SK-N-SH (cell line): ENCODE results near the gene UST. TPM values are rescaled to one million over a fixed set of nuclear protein-coding genes. Genes with fewer than 3 reads are reported as not detected.

Experiments
- CTCF ChIA-PET: fragments of 300-600, 350-600 bp; formaldehyde crosslinking; extraction: SDS; loops from one replicate; lab custom pipeline; 2021; lab: Yijun Ruan, JAX
- POLR2A ChIA-PET: fragments of 350-600 bp; sonication (Branson Sonifier 250); formaldehyde crosslinking; extraction: SDS; loops from one replicate; lab custom pipeline; 2020; ENCODE audit warnings: antibody characterized with exemption, inconsistent platforms; lab: Yijun Ruan, JAX
- DNase-seq: peaks from one replicate; pipeline ENCODE4 v3.0.0; 2012
- H2AFZ ChIP-seq: fragments of 200-600 bp; sonication (generic); 2 replicates; pipeline ENCODE4 v1.8.1; 2016; ENCODE audit warnings: antibody characterized with exemption, mild to moderate bottlenecking, low read depth
- H3F3A ChIP-seq: fragments of 200-600 bp; sonication (generic); replicated peaks from 2 replicates; pipeline ENCODE3; 2016; ENCODE audit warnings: antibody characterized with exemption, mild to moderate bottlenecking; ENCODE audit not compliant: insufficient read depth
- H3K27ac ChIP-seq, 2 experiments: fragments of 200-500 bp in 1 of 2; fragments of 200-600 bp in 1 of 2; sonication (Bioruptor generic) in 1 of 2; sonication (generic), shearing (Covaris generic) in 1 of 2; 2 replicates each; pipeline versions ENCODE4 v1.5.1 to v1.6.1; 2014 to 2016; ENCODE audit warnings: low read depth in 2 of 2, inconsistent platforms in 1 of 2, low read length in 1 of 2, mild to moderate bottlenecking in 1 of 2, mixed read lengths in 1 of 2
- H3K27me3 ChIP-seq: fragments of 200-600 bp; sonication (generic), shearing (Covaris generic); 2 replicates; pipeline ENCODE4 v1.6.1; 2016; ENCODE audit warnings: mixed run types; ENCODE audit not compliant: insufficient read depth
- H3K36me3 ChIP-seq, 2 experiments: fragments of 200-500 bp in 1 of 2; fragments of 200-600 bp in 1 of 2; sonication (Bioruptor generic) in 1 of 2; sonication (generic) in 1 of 2; replicated peaks in 1 of 2; 2 replicates each; pipeline versions ENCODE3 to v1.5.1; 2014 to 2016; ENCODE audit warnings: low read length in 1 of 2, mild to moderate bottlenecking in 1 of 2; ENCODE audit not compliant: insufficient read depth in 2 of 2, control insufficient read depth in 1 of 2
- H3K4me1 ChIP-seq, 2 experiments: fragments of 200-500 bp in 1 of 2; fragments of 200-600 bp in 1 of 2; sonication (Bioruptor generic) in 1 of 2; sonication (generic), shearing (Covaris generic) in 1 of 2; 2 replicates each; pipeline versions ENCODE4 v1.5.1 to v1.6.1; 2014 to 2016; ENCODE audit warnings: low read depth in 1 of 2, low read length in 1 of 2, mixed run types in 1 of 2; ENCODE audit not compliant: insufficient read depth in 2 of 2, control insufficient read depth in 1 of 2
- H3K4me2 ChIP-seq: fragments of 200-600 bp; sonication (generic), shearing (Covaris generic); 2 replicates; pipeline ENCODE4 v1.6.1; 2017; ENCODE audit warnings: mixed run types
- H3K4me3 ChIP-seq, 2 experiments: fragments of 200-500 bp in 1 of 2; fragments of 200-600 bp in 1 of 2; sonication (Bioruptor generic) in 1 of 2; sonication (generic), shearing (Covaris generic) in 1 of 2; 2 replicates each; pipeline versions ENCODE4 v1.5.1 to v1.8.1; 2014 to 2016; ENCODE audit warnings: low read depth in 2 of 2, inconsistent platforms in 1 of 2, low read length in 1 of 2, mild to moderate bottlenecking in 1 of 2, mixed read lengths in 1 of 2, moderate library complexity in 1 of 2
- H3K79me2 ChIP-seq: fragments of 200-600 bp; sonication (generic); 2 replicates; pipeline ENCODE4 v1.8.1; 2017; ENCODE audit warnings: mild to moderate bottlenecking; ENCODE audit not compliant: insufficient read depth
- H3K9ac ChIP-seq: fragments of 200-600 bp; sonication (generic); 2 replicates; pipeline ENCODE4 v1.6.1; 2017; ENCODE audit warnings: mixed run types
- H3K9me2 ChIP-seq: fragments of 200-600 bp; sonication (generic); 2 replicates; pipeline ENCODE4 v1.6.1; 2017; ENCODE audit warnings: mixed run types
- H3K9me3 ChIP-seq: fragments of 200-600 bp; sonication (generic); 2 replicates; pipeline ENCODE4 v1.6.1; 2017; ENCODE audit warnings: mixed run types, mild to moderate bottlenecking, moderate library complexity
- H4K20me1 ChIP-seq: fragments of 200-600 bp; sonication (generic); 2 replicates; pipeline ENCODE4 v1.6.1; 2017; ENCODE audit warnings: mild to moderate bottlenecking, mixed run types; ENCODE audit not compliant: insufficient read depth
- ELF1 ChIP-seq: IDR thresholded peaks from 2 replicates; pipeline ENCODE4 v1.4.0; 2012
- FOSL2 ChIP-seq: IDR thresholded peaks from 2 replicates; pipeline ENCODE4 v1.4.0; 2012; ENCODE audit warnings: low read depth, mild to moderate bottlenecking, moderate library complexity, borderline replicate concordance
- FOXM1 ChIP-seq: IDR thresholded peaks from 2 replicates; pipeline ENCODE4 v1.4.0; 2012; ENCODE audit warnings: low read depth, mild to moderate bottlenecking
- JUND ChIP-seq: IDR thresholded peaks from 2 replicates; pipeline ENCODE4 v1.4.0; 2012
- MEF2A ChIP-seq: IDR thresholded peaks from 2 replicates; pipeline ENCODE4 v1.4.0; 2012; ENCODE audit warnings: low read depth, borderline replicate concordance
- NFIC ChIP-seq: IDR thresholded peaks from 2 replicates; pipeline ENCODE4 v1.4.0; 2012; ENCODE audit warnings: borderline replicate concordance
- NRF1 ChIP-seq: IDR thresholded peaks from 2 replicates; pipeline ENCODE4 v1.6.1; 2012; ENCODE audit warnings: low read depth, mild to moderate bottlenecking, low read length
- POLR2AphosphoS5 ChIP-seq: IDR thresholded peaks from 2 replicates; pipeline ENCODE4 v1.6.1; 2012; ENCODE audit warnings: low read depth, low read length
- RFX5 ChIP-seq: IDR thresholded peaks from 2 replicates; pipeline ENCODE4 v1.6.1; 2012; ENCODE audit warnings: mild to moderate bottlenecking, improper control_type of control experiment, low read length
- RXRA ChIP-seq: IDR thresholded peaks from 2 replicates; pipeline ENCODE4 v1.4.0; 2012; ENCODE audit warnings: low read depth, mild to moderate bottlenecking, borderline replicate concordance
- SMC3 ChIP-seq: IDR thresholded peaks from 2 replicates; pipeline ENCODE4 v1.6.1; 2012; ENCODE audit warnings: low read depth, low read length, improper control_type of control experiment
- TAF1 ChIP-seq: IDR thresholded peaks from 2 replicates; pipeline ENCODE4 v1.6.1; 2012; ENCODE audit warnings: low read depth, mild to moderate bottlenecking, low read length, moderate library complexity, borderline replicate concordance
- TEAD4 ChIP-seq: IDR thresholded peaks from 2 replicates; pipeline ENCODE4 v1.4.0; 2012; ENCODE audit warnings: mild to moderate bottlenecking, borderline replicate concordance; ENCODE audit not compliant: insufficient read depth
- YY1 ChIP-seq: IDR thresholded peaks from 2 replicates; pipeline ENCODE4 v1.4.0; 2012; ENCODE audit warnings: low read depth, mild to moderate bottlenecking
- WGBS: methylation state at CpG from one replicate; pipeline ENCODE4 v1.1.6; 2017; ENCODE audit warnings: low lambda C conversion rate; 5-methylcytosine and 5-hydroxymethylcytosine counted together
- polyA plus RNA-seq, 3 experiments: library from polyadenylated mRNA; depleted of rRNA; stranded (reverse); fragments of >200 nt; gene quantifications; 2 replicates each; pipeline ENCODE4 v1.2.3, GENCODE V29; 2012
- TF ChIP-seq, protein P1 (sequence below): IDR thresholded peaks from 2 replicates; pipeline ENCODE4 v1.4.0; 2012; ENCODE audit warnings: low read depth, borderline replicate concordance
- TF ChIP-seq, protein P2 (sequence below): IDR thresholded peaks from 2 replicates; pipeline ENCODE4 v1.4.0; 2012; ENCODE audit warnings: low read depth
- TF ChIP-seq, protein P3 (sequence below): IDR thresholded peaks from 2 replicates; pipeline ENCODE4; 2012
- TF ChIP-seq, protein P4 (sequence below): IDR thresholded peaks from 2 replicates; pipeline ENCODE4 v1.6.1; 2012; ENCODE audit warnings: mild to moderate bottlenecking, low read depth, low read length, moderate library complexity
- TF ChIP-seq, protein P5 (sequence below): fragments of 150-350 bp; IDR thresholded peaks from 2 replicates; pipeline ENCODE4 v1.6.1; 2017; ENCODE audit warnings: antibody characterized with exemption, low read length, low read depth, borderline replicate concordance
- TF ChIP-seq, protein P6 (sequence below): IDR thresholded peaks from 2 replicates; pipeline ENCODE4 v1.4.0; 2012; ENCODE audit warnings: low read depth, borderline replicate concordance

UST gene
- polyA plus RNA-seq, 1 of the 3 experiments (the other 2 are of a cell fraction) = 1.7 TPM

DNA sequence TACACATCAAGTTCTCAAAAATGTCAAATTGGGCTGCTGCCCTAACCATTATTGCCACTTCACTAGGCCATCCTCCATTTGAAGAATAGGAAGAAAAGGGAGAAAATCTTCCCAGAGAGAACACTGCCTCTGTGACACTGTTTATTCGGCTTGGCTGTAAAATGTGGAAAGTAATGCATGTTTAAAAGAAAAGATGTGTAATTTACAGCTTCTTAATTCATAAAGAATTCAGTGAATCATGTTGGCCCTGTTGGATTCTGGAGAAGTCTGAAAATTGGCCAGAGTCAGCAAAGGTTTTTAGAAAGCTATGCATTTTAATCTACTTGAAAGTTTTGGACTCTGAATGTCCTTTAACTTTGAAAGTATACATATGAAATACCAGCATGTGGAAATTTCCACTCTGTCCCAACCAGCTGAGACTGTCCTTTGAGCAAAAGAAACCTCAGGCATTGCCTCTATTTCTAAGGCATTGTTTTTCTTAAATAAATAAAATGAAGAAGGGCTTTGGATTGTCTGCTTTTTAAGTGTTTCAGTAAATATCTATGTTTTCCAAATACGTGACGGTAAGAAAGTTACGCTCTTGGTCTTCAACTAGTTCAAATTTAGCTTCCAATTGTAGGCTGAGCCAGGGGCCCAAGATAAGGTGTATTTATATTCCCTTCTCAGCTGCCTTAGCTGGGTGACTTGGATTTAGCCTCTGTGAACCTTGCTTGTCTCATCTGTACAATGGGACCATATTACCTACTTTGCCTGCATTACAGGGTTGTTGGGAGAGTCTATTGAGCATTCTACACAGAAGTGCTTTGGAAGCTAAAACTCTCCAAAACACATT is 222.2 kb downstream of the UST start:
- 76% methylated on average over 4 of the region's 4 CpGs for WGBS

More for the DNA sequence above, 222.2 kb downstream of the UST start:
- Histone ChIP-seq H3K27ac (peak overlapping the region in 1 of 2 experiments; percentile 21; a peak in 2 of 4 replicates), H3K36me3 (no peaks in the 10 kb centered on the region), H3K27me3 (no peaks in the 10 kb centered on the region; the same call in 1 of the 2 replicates), H2AFZ (no peak overlapping the region), H3K4me1 (peaks cover 0 to 5% of the 10 kb centered on the region in 2 experiments; a peak in 1 of 4 replicates), H4K20me1 (no peaks in the 10 kb centered on the region), H3K9ac (no peak overlapping the region), H3K9me3 (no peaks in the 10 kb centered on the region), H3F3A (peaks cover 13% of the 10 kb centered on the region), H3K4me2 (no peak overlapping the region), H3K79me2 (no peaks in the 10 kb centered on the region), H3K9me2 (no peaks in the 10 kb centered on the region), H3K4me3 (no peak overlapping the region)
- CTCF ChIA-PET = interaction anchor here (0.6 to 1.7 kb wide), 4 partner anchors 15 to 1846 kb away, joined by 3 to 6 read pairs (median 4); no protein-coding TSS in a partner anchor
- DNase-seq = no peak
- TF ChIP-seq JUND = no peak
- TF ChIP-seq, protein P1, sequence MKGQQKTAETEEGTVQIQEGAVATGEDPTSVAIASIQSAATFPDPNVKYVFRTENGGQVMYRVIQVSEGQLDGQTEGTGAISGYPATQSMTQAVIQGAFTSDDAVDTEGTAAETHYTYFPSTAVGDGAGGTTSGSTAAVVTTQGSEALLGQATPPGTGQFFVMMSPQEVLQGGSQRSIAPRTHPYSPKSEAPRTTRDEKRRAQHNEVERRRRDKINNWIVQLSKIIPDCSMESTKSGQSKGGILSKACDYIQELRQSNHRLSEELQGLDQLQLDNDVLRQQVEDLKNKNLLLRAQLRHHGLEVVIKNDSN = no peak
- TF ChIP-seq POLR2AphosphoS5 = no peak
- no peak for TF ChIP-seq RFX5
- TF ChIP-seq FOSL2 = no peak
- no peak for TF ChIP-seq NFIC
- no peak for TF ChIP-seq TEAD4
- TF ChIP-seq, protein P2, sequence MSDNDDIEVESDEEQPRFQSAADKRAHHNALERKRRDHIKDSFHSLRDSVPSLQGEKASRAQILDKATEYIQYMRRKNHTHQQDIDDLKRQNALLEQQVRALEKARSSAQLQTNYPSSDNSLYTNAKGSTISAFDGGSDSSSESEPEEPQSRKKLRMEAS = no peak
- TF ChIP-seq, protein P3, sequence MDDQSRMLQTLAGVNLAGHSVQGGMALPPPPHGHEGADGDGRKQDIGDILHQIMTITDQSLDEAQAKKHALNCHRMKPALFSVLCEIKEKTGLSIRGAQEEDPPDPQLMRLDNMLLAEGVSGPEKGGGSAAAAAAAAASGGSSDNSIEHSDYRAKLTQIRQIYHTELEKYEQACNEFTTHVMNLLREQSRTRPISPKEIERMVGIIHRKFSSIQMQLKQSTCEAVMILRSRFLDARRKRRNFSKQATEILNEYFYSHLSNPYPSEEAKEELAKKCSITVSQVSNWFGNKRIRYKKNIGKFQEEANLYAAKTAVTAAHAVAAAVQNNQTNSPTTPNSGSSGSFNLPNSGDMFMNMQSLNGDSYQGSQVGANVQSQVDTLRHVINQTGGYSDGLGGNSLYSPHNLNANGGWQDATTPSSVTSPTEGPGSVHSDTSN = no peak
- TF ChIP-seq NRF1 = no peak
- no peak for TF ChIP-seq ELF1
- TF ChIP-seq TAF1 = no peak
- TF ChIP-seq MEF2A = no peak
- TF ChIP-seq, protein P4, sequence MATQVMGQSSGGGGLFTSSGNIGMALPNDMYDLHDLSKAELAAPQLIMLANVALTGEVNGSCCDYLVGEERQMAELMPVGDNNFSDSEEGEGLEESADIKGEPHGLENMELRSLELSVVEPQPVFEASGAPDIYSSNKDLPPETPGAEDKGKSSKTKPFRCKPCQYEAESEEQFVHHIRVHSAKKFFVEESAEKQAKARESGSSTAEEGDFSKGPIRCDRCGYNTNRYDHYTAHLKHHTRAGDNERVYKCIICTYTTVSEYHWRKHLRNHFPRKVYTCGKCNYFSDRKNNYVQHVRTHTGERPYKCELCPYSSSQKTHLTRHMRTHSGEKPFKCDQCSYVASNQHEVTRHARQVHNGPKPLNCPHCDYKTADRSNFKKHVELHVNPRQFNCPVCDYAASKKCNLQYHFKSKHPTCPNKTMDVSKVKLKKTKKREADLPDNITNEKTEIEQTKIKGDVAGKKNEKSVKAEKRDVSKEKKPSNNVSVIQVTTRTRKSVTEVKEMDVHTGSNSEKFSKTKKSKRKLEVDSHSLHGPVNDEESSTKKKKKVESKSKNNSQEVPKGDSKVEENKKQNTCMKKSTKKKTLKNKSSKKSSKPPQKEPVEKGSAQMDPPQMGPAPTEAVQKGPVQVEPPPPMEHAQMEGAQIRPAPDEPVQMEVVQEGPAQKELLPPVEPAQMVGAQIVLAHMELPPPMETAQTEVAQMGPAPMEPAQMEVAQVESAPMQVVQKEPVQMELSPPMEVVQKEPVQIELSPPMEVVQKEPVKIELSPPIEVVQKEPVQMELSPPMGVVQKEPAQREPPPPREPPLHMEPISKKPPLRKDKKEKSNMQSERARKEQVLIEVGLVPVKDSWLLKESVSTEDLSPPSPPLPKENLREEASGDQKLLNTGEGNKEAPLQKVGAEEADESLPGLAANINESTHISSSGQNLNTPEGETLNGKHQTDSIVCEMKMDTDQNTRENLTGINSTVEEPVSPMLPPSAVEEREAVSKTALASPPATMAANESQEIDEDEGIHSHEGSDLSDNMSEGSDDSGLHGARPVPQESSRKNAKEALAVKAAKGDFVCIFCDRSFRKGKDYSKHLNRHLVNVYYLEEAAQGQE = no peak
- TF ChIP-seq FOXM1 = no peak
- no peak for TF ChIP-seq SMC3
- TF ChIP-seq RXRA = no peak
- TF ChIP-seq YY1 = no peak
- TF ChIP-seq, protein P5, sequence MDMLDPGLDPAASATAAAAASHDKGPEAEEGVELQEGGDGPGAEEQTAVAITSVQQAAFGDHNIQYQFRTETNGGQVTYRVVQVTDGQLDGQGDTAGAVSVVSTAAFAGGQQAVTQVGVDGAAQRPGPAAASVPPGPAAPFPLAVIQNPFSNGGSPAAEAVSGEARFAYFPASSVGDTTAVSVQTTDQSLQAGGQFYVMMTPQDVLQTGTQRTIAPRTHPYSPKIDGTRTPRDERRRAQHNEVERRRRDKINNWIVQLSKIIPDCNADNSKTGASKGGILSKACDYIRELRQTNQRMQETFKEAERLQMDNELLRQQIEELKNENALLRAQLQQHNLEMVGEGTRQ = no peak
- TF ChIP-seq, protein P6, sequence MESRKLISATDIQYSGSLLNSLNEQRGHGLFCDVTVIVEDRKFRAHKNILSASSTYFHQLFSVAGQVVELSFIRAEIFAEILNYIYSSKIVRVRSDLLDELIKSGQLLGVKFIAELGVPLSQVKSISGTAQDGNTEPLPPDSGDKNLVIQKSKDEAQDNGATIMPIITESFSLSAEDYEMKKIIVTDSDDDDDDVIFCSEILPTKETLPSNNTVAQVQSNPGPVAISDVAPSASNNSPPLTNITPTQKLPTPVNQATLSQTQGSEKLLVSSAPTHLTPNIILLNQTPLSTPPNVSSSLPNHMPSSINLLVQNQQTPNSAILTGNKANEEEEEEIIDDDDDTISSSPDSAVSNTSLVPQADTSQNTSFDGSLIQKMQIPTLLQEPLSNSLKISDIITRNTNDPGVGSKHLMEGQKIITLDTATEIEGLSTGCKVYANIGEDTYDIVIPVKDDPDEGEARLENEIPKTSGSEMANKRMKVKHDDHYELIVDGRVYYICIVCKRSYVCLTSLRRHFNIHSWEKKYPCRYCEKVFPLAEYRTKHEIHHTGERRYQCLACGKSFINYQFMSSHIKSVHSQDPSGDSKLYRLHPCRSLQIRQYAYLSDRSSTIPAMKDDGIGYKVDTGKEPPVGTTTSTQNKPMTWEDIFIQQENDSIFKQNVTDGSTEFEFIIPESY = no peak
- POLR2A ChIA-PET = no interaction called here
